Lower leg skin (tissue), 4 donors: ENCODE data around the gene COL6A2. TPM values are rescaled to one million over a fixed set of nuclear protein-coding genes. Genes with fewer than 3 reads are reported as not detected.

Experiments
- DNase-seq, 2 donors: peaks; one replicate each; pipeline ENCODE4 v3.0.0-alpha.2; 2019; ENCODE audit warnings: low spot score in 2 of 2
- H3K4me3 ChIP-seq: fragments of 200-600 bp; sonication (generic); 2 replicates; pipeline ENCODE4 v1.5.1; 2017; ENCODE audit warnings: mild to moderate bottlenecking, low read depth; ENCODE audit not compliant: poor library complexity, severe bottlenecking
- CTCF ChIP-seq, 3 donors: fragments of 450-650 bp; IDR thresholded peaks; one replicate each; pipeline ENCODE4 v1.5.1; 2016; ENCODE audit warnings: antibody characterized with exemption in 3 of 3, mild to moderate bottlenecking in 3 of 3, moderate library complexity in 2 of 3
- POLR2A ChIP-seq, 2 donors: fragments of 450-650 bp; IDR thresholded peaks; one replicate each; pipeline ENCODE4 v1.6.1; 2016 to 2017; ENCODE audit warnings: antibody characterized with exemption in 2 of 2, mild to moderate bottlenecking in 1 of 2, moderate library complexity in 1 of 2
- WGBS, 2 donors: methylation state at CpG; one replicate each; pipeline ENCODE4 v1.1.5; 2018; 5-methylcytosine and 5-hydroxymethylcytosine counted together
- intact Hi-C: fragments of 100-400 bp; cut with DNase I; formaldehyde crosslinking; loops from one replicate; pipeline ENCODE4 v1.15.0; 2023; ENCODE audit warnings: low total_unique reads
- total RNA-seq, 4 donors: library from RNA; depleted of rRNA; stranded (reverse); fragments of >200 nt; gene quantifications; one replicate each; pipeline ENCODE4 v1.1.0, GENCODE V29; 2016

The COL6A2 gene
- total RNA-seq, 4 donors from 2014 or later, result 137 to 543 (median 164) TPM

DNA sequence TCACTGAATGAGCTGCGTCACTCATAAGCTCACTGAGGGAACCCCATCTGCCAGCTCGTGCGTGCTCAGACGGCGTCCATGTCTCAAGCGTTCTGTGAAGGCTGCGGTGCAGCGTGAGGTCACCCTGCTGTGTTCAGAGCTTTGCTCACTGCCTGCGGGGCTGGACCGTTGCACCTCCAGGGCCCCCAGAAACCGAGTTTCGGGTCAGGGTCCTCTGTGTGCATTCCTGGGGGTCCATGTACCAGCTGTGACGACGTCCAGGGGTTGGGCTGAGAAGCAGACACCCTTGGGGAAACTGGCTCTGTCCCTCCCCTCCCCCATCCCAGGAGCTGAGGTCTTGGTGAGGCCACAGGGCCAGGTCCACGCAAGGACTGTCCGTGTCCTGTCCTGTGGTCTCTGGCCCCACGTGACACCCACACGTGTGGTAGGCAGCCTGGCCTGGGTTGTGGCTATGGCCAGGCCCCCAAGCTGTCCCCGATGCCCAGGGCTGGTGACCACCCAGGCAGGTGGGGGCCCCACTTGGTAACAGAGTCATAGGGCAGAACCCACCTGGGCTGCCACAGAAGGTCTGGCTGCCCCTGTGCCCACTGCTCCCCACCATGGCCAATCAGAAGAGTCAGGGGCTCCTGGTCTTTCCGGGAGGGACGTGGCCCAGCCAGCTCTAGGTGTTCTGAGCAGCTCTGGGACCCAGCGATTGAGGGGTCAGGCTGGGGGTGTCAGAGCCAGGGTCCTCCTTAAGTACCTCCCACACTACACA, 33.1 kb downstream of the COL6A2 start:
- H3K4me3 ChIP-seq, result no peak overlapping the region
- intact Hi-C loops, result no loop called here
- TF ChIP-seq POLR2A (IDR thresholded peaks at IDR 0.05) (no peak), CTCF (IDR thresholded peaks at IDR 0.05) (no peak)
- 61 to 65% methylated on average over 16 to 22 of the region's 22 CpGs for whole genome bisulfite sequencing, 2 donors
- no peak for DNase-seq

DNA sequence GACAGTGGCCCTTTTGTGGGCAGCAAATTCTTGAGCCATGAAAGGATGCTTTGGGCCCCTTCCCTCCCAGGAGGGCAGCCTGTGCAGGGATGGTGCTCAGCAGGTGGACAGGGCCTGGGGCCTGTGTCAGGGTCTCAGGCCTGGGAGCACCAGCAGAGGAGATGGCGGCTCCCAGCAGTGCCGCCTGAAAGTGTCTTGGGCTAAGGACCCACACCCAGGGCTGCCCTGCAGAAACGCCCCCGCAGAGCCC, 33.6 kb downstream of the COL6A2 start:
- intact Hi-C loops, result no loop called here
- no peak overlapping the region for H3K4me3 ChIP-seq
- TF ChIP-seq CTCF (IDR thresholded peaks at IDR 0.05) (no peak), POLR2A (IDR thresholded peaks at IDR 0.05) (no peak)
- DNase-seq, result no peak
- 91 to 96% methylated on average over 4 of the region's 4 CpGs for WGBS, 2 donors

GRCh38 chr21:46131838-46132651, 34.1 kb downstream of the COL6A2 start:
- TF ChIP-seq POLR2A (IDR thresholded peaks at IDR 0.05), result no peak
- TF ChIP-seq CTCF (IDR thresholded peaks at IDR 0.05), result no peak
- intact Hi-C loops, result no loop called here
- H3K4me3 ChIP-seq, result no peak overlapping the region
- WGBS, 2 donors, result 91 to 92% methylated on average over 70 to 82 of the region's 85 CpGs
- no peak for DNase-seq

GRCh38 chr21:46135782-46136395, 38.0 kb downstream of the COL6A2 start:
- no peak for DNase-seq
- intact Hi-C loops, result no loop called here
- no peak for TF ChIP-seq CTCF (IDR thresholded peaks at IDR 0.05)
- no peak overlapping the region for H3K4me3 ChIP-seq
- 49 to 57% methylated on average over 4 to 5 of the region's 7 CpGs for WGBS, 2 donors

GRCh38 chr21:46136739-46137349, 38.9 kb downstream of the COL6A2 start:
- 81% methylated on average over 18 to 22 of the region's 22 CpGs for WGBS, 2 donors
- DNase-seq, result no peak
- no peak overlapping the region for H3K4me3 ChIP-seq
- intact Hi-C loops, result no loop called here
- TF ChIP-seq POLR2A (IDR thresholded peaks at IDR 0.05) (no peak), CTCF (IDR thresholded peaks at IDR 0.05) (no peak)
